ENCODE results near the gene ATP5F1B. TPM values are rescaled to one million over a fixed set of nuclear protein-coding genes. Genes with fewer than 3 reads are reported as not detected.

ATP5F1B gene
- total RNA-seq (100 to 1,000 TPM; 217 to 476 (median 267) TPM), polyA plus RNA-seq (100 to 1,000 TPM; 658 to 688 TPM), total RNA-seq (234 reads per million, percentile 94 among the genes with 10 or more reads in this experiment)

DNA sequence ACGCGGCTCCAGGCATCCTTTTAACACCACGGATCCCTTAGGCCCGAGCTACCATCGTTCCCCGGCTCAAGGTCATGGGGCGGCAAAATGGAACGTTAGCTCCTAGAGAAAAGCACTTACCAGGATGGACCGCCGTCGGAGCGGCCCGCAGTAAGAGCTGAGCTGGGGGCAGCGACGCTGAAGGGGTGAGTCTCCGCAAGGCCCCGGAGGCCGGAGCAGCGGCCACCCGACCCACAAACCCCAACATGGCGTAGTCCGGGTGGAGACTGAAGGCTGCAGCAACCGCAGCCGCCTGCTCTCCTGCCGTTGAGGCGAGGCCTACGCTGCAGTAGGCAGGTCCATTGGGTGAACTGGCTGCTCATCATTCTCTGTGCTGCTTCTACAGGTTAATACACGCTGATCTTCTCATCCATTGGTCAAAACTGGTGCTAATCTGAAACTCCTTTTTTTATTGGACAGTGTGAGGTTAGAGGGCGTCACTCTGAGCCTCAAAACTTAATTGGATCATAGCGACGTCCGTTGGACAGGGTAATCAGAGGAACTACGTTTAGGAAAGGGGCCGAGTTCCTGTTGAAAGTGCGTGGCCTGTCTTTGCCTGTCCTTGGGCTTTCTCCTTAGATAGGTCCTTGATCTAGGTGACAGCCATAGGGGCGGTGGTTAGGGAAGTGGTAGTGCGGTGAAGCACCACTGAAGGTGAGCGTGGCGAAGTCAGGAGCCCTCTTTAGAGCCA lies at the start of gene ATP5F1B:
ATP5F1B (minus strand) TSS at position 268 of the 730 bp plus-strand sequence; CDS start at position 247, 21 bp downstream.
- ATAC-seq (peak; percentile 97), DNase-seq (peak; percentile 65 to 97 (median 93))
- Mint-ChIP-seq H3K4me1 (peaks cover 17 to 39% (median 34%) of the 10 kb centered on the region in 7 donors), H3K36me3 (peaks cover 6 to 31% (median 15%) of the 10 kb centered on the region in 5 donors), H3K27ac (peak within 1 kb of the TSS; percentile 97 to 100 (median 99)), H3K9me3 (no peaks in the 10 kb centered on the region), H3K4me3 (peak within 1 kb of the TSS; percentile 82 to 98 (median 94)), H3K27me3 (no peaks in the 10 kb centered on the region)
- POLR2A ChIA-PET, result interaction anchor here (0.6 to 8.3 kb wide), 27 partner anchors 8 to 672 kb away, joined by 3 to 88 read pairs (median 3); partner anchors contain the start of genes BAZ2A, NACA, PTGES3 and RAB5B
- no peaks in the 10 kb centered on the region for H3K27me3 ChIP-seq (ENCODE audit: control insufficient read depth in 2 of 2, insufficient read depth in 2 of 2, low read length in 2 of 2)
- H3K4me1 ChIP-seq (ENCODE audit: control insufficient read depth in 2 of 2, insufficient read depth in 2 of 2, low read length in 2 of 2), result peaks cover 4 to 21% of the 10 kb centered on the region in 2 donors
- CTCF ChIA-PET, result interaction anchor here (0.6 to 2.3 kb wide), 4 partner anchors 9 to 64 kb away, joined by 3 to 10 read pairs (median 4); no protein-coding TSS in a partner anchor
- peaks cover 12 to 34% (median 18%) of the 10 kb centered on the region in 3 experiments for H3K36me3 ChIP-seq (ENCODE audit: control insufficient read depth in 2 of 3, insufficient read depth in 3 of 3, low read length in 3 of 3)
- peak within 1 kb of the TSS; percentile 93 for H3K27ac ChIP-seq (ENCODE audit: low read depth, low read length)
- H3K9me3 ChIP-seq (ENCODE audit: control insufficient read depth in 2 of 3, low read length in 3 of 3), result no peaks in the 10 kb centered on the region
- peak within 1 kb of the TSS; percentile 83 for H3K4me3 ChIP-seq (ENCODE audit: low read length)
- intact Hi-C loops (cut with micrococcal nuclease), result loop anchor here (1.0 to 5.0 kb wide), 8 partner anchors 10 to 719 kb away; partner anchors contain the start of genes BAZ2A (in 2 of the 2), NACA (in 2 of the 2), PTGES3 (in 2 of the 2) and PRIM1 (in 1 of the 2)

DNA sequence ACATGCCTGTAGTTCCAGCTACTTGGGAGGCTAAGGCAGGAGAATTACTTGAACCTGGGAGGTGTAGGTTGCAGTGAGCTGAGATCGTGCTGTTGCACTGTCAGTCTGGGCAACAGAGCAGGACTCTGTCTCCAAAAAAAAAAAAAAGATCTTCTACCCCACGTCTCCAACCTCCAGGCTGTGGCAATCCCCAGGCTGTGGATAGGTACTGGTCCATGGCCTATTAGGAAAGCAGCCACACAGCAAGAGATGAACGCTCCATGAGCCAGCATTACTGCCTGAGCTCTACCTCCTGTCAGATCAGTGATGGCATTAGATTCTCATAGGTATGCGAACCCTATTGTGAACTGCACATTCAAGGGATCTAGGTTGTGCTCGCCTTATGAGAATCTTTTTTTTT lies 48.4 kb upstream of the ATP5F1B start:
- POLR2A ChIA-PET, result interaction anchor here (1.1 kb wide), 1 partner anchor 30 kb away, joined by 3 read pairs; no protein-coding TSS in a partner anchor
- DNase-seq (no peak), ATAC-seq (no peak)
- Mint-ChIP-seq H3K27ac (no peak overlapping the region), H3K36me3 (peaks cover 0 to 2% (median 0%) of the 10 kb centered on the region in 5 donors), H3K4me3 (no peak overlapping the region), H3K9me3 (peaks cover 0 to 2% (median 0%) of the 10 kb centered on the region in 11 donors), H3K4me1 (peaks cover 0 to 4% (median 1%) of the 10 kb centered on the region in 7 donors), H3K27me3 (no peaks in the 10 kb centered on the region)
- Histone ChIP-seq H3K27me3 (ENCODE audit: control insufficient read depth in 2 of 2, insufficient read depth in 2 of 2, low read length in 2 of 2) (no peaks in the 10 kb centered on the region), H3K4me1 (ENCODE audit: control insufficient read depth in 2 of 2, insufficient read depth in 2 of 2, low read length in 2 of 2) (no peaks in the 10 kb centered on the region), H3K36me3 (ENCODE audit: control insufficient read depth in 2 of 3, insufficient read depth in 3 of 3, low read length in 3 of 3) (no peaks in the 10 kb centered on the region), H3K9me3 (ENCODE audit: control insufficient read depth in 2 of 3, low read length in 3 of 3) (no peaks in the 10 kb centered on the region), H3K4me3 (ENCODE audit: low read length) (no peak overlapping the region), H3K27ac (ENCODE audit: low read depth, low read length) (no peak overlapping the region)
- intact Hi-C loops (cut with micrococcal nuclease), result no loop called here
- CTCF ChIA-PET, result no interaction called here

DNA sequence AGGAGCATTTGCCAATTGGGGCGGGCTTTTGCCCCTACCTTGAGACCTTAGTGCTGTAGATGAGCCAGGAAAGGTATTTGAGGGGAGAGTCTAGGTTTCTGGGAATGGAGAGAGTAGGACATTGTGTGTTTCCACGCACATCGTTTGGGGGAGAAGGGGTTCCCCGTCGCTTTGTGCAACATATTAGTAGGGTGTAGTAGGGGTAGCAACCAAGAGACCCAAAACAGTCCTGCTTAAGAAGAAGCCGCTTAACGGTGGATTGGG lies 43.0 kb upstream of the ATP5F1B start:
- H3K27ac Mint-ChIP-seq, result peak overlapping the region; percentile 95 to 100 (median 99)
- H3K36me3 ChIP-seq (ENCODE audit: control insufficient read depth in 2 of 3, insufficient read depth in 3 of 3, low read length in 3 of 3), result peaks cover 0 to 7% (median 0%) of the 10 kb centered on the region in 3 experiments
- peaks cover 12 to 19% of the 10 kb centered on the region in 2 donors for H3K4me1 ChIP-seq (ENCODE audit: control insufficient read depth in 2 of 2, insufficient read depth in 2 of 2, low read length in 2 of 2)
- peak overlapping the region; percentile 80 for H3K4me3 ChIP-seq (ENCODE audit: low read length)
- ATAC-seq, result no peak
- H3K36me3 Mint-ChIP-seq, result peaks cover 0 to 25% (median 15%) of the 10 kb centered on the region in 5 donors
- H3K4me3 Mint-ChIP-seq, result peak overlapping the region; percentile 97 to 100 (median 100)
- intact Hi-C loops (cut with micrococcal nuclease), result loop anchor here (1.0 to 5.0 kb wide), 22 partner anchors 22 to 1064 kb away; partner anchors contain the start of genes NACA (in 2 of the 2), SPRYD4 (in 2 of the 2), BAZ2A (in 1 of the 2) and BLOC1S1 (in 1 of the 2)
- H3K27me3 ChIP-seq (ENCODE audit: control insufficient read depth in 2 of 2, insufficient read depth in 2 of 2, low read length in 2 of 2), result no peaks in the 10 kb centered on the region
- DNase-seq, result no peak
- CTCF ChIA-PET, result interaction anchor here (0.7 to 2.7 kb wide), 3 partner anchors 35 to 312 kb away, joined by 3 to 9 read pairs (median 4); no protein-coding TSS in a partner anchor
- peaks cover 20 to 40% (median 33%) of the 10 kb centered on the region in 7 donors for H3K4me1 Mint-ChIP-seq
- no peaks in the 10 kb centered on the region for H3K27me3 Mint-ChIP-seq
- peak overlapping the region; percentile 98 for H3K27ac ChIP-seq (ENCODE audit: low read depth, low read length)
- POLR2A ChIA-PET, result interaction anchor here (0.6 to 9.0 kb wide), 25 partner anchors 10 to 761 kb away, joined by 3 to 104 read pairs (median 4); partner anchors contain the start of genes ATP5F1B, BAZ2A, NACA and PRIM1
- no peaks in the 10 kb centered on the region for H3K9me3 ChIP-seq (ENCODE audit: control insufficient read depth in 2 of 3, low read length in 3 of 3)
- peaks cover 0 to 3% (median 0%) of the 10 kb centered on the region in 11 donors for H3K9me3 Mint-ChIP-seq

DNA sequence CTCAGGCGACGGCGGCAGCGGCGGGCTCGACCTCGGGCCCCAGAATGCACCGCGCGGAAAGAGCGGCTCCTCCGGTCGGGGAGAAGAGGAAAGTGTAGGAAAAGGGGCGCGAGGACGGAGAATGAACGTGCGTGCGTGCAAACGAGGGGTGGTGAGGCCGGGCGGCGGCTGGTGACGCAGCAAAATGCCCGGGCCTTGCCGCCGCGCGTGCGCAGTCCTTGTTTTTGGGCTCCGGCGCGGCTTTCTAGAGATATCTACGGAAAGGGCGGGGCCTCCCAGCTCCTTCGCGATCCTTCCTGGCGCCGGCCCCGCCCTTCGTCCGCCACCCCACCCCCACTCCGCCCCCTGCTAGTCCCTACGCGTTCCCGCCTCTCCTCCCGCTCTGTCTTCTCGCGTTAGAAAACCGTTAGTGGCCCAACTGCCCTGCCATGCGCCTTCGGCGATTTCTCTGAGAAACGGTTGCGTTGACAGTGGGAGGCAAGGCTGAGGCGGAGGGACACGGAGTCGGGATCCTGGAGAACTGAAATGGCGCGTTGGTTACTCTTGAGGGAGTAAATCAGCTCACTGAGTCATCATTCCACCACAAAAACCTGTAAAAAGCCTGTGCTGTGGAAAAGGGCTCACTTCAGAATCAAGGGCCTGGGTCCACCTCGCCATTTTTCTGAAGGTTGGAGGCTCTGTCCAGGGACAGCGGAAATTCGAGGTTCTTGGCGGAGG lies 42.5 kb upstream of the ATP5F1B start, which contains the start of gene PTGES3:
PTGES3 (minus strand) TSS at position 156 of the 717 bp plus-strand sequence. CDS start 285 bp downstream, outside the sequence.
- Histone ChIP-seq H3K4me1 (ENCODE audit: control insufficient read depth in 2 of 2, insufficient read depth in 2 of 2, low read length in 2 of 2) (peaks cover 12 to 19% of the 10 kb centered on the region in 2 donors), H3K9me3 (ENCODE audit: control insufficient read depth in 2 of 3, low read length in 3 of 3) (no peaks in the 10 kb centered on the region), H3K36me3 (ENCODE audit: control insufficient read depth in 2 of 3, insufficient read depth in 3 of 3, low read length in 3 of 3) (peaks cover 0 to 7% (median 0%) of the 10 kb centered on the region in 3 experiments), H3K4me3 (ENCODE audit: low read length) (peak within 1 kb of the TSS; percentile 80), H3K27ac (ENCODE audit: low read depth, low read length) (peak within 1 kb of the TSS; percentile 98), H3K27me3 (ENCODE audit: control insufficient read depth in 2 of 2, insufficient read depth in 2 of 2, low read length in 2 of 2) (no peaks in the 10 kb centered on the region)
- Mint-ChIP-seq H3K36me3 (peaks cover 0 to 25% (median 15%) of the 10 kb centered on the region in 5 donors), H3K4me3 (peak within 1 kb of the TSS; percentile 97 to 100 (median 100)), H3K27me3 (no peaks in the 10 kb centered on the region), H3K27ac (peak within 1 kb of the TSS; percentile 95 to 100 (median 99)), H3K9me3 (peaks cover 0 to 3% (median 0%) of the 10 kb centered on the region in 11 donors), H3K4me1 (peaks cover 20 to 41% (median 34%) of the 10 kb centered on the region in 7 donors)
- CTCF ChIA-PET, result interaction anchor here (0.8 to 2.7 kb wide), 4 partner anchors 26 to 59 kb away, joined by 3 to 9 read pairs (median 4); partner anchors contain the start of gene NACA
- DNase-seq (peak; percentile 95 to 98 (median 98)), ATAC-seq (peak; percentile 87)
- POLR2A ChIA-PET, result interaction anchor here (0.6 to 9.0 kb wide), 30 partner anchors 10 to 761 kb away, joined by 3 to 104 read pairs (median 4); partner anchors contain the start of genes ATP5F1B, BAZ2A, NACA and PRIM1
- intact Hi-C loops (cut with micrococcal nuclease), result loop anchor here (1.0 to 5.0 kb wide), 22 partner anchors 22 to 1064 kb away; partner anchors contain the start of genes NACA (in 2 of the 2), SPRYD4 (in 2 of the 2), BAZ2A (in 1 of the 2) and BLOC1S1 (in 1 of the 2)

DNA sequence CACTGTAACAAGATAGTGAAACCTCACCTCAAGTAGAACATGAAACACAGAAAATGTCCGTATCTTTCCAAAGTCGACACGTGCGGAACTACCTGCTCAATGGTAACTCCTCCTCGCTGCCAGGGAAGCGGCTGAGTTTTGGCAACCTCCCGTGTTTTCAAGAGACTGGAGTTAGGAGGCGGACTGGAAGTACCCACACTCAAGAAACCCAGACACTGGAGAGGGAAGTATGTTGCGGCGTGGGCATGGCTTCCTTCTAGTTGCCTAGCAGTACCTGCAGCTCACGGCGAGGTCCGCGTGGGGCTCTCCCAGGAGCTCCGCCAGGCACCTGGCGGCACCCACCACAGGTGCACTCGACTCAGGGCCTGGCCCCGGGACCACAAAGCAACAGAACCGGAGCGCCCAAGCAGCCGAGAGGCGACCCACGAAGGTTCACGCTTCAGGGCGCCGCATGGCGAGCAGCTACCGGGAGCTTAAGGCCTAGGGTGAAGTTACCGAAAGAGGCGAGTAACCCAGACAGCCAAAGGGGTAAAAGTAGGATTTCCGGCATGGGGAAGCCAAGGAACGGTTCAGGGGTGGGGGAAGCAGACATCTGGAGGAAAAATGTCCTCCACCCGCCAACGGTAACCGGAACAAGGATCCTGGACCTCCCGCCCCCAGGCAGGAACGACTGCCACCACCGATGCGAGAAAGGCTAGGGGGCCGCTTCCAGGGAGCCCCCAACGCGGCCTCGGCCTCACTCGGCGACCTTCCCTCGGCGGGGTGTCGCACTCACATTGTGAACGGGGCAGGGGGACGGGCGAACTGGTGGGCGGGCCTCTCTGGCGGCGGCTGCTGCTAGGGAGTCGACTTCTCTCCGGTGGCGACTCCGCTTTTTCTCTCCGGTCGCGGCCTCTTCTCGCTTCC lies 41.7 kb upstream of the ATP5F1B start:
- H3K4me1 ChIP-seq (ENCODE audit: control insufficient read depth in 2 of 2, insufficient read depth in 2 of 2, low read length in 2 of 2), result peaks cover 19 to 20% of the 10 kb centered on the region in 2 donors
- intact Hi-C loops (cut with micrococcal nuclease), result loop anchor here (1.0 to 5.0 kb wide), 25 partner anchors 15 to 1065 kb away; partner anchors contain the start of genes NACA (in 2 of the 2), SPRYD4 (in 2 of the 2), BAZ2A (in 1 of the 2) and BLOC1S1 (in 1 of the 2)
- peak; percentile 63 for ATAC-seq
- peaks cover 0 to 3% (median 0%) of the 10 kb centered on the region in 11 donors for H3K9me3 Mint-ChIP-seq
- H3K9me3 ChIP-seq (ENCODE audit: control insufficient read depth in 2 of 3, low read length in 3 of 3), result no peaks in the 10 kb centered on the region
- POLR2A ChIA-PET, result interaction anchor here (0.6 to 9.0 kb wide), 28 partner anchors 9 to 466 kb away, joined by 3 to 104 read pairs (median 4); partner anchors contain the start of genes ATP5F1B, BAZ2A, NACA and PRIM1
- H3K27me3 Mint-ChIP-seq, result no peaks in the 10 kb centered on the region
- peak overlapping the region; percentile 80 for H3K4me3 ChIP-seq (ENCODE audit: low read length)
- H3K36me3 ChIP-seq (ENCODE audit: control insufficient read depth in 2 of 3, insufficient read depth in 3 of 3, low read length in 3 of 3), result peaks cover 0 to 7% (median 0%) of the 10 kb centered on the region in 3 experiments
- peaks cover 0 to 25% (median 15%) of the 10 kb centered on the region in 5 donors for H3K36me3 Mint-ChIP-seq
- peak; percentile 39 to 74 (median 67) for DNase-seq
- H3K27ac Mint-ChIP-seq, result peak overlapping the region; percentile 95 to 100 (median 99)
- H3K27ac ChIP-seq (ENCODE audit: low read depth, low read length), result peak overlapping the region; percentile 98
- peaks cover 20 to 48% (median 40%) of the 10 kb centered on the region in 7 donors for H3K4me1 Mint-ChIP-seq
- H3K27me3 ChIP-seq (ENCODE audit: control insufficient read depth in 2 of 2, insufficient read depth in 2 of 2, low read length in 2 of 2), result no peaks in the 10 kb centered on the region
- CTCF ChIA-PET, result interaction anchor here (0.8 to 2.7 kb wide), 4 partner anchors 25 to 58 kb away, joined by 3 to 9 read pairs (median 4); partner anchors contain the start of gene NACA
- H3K4me3 Mint-ChIP-seq, result peak overlapping the region; percentile 97 to 100 (median 100)

Data from naive thymus-derived CD4-positive, alpha-beta T cell (primary cell).